Astrocyte (in vitro differentiated cells and primary cell): Measurements from ENCODE around the gene B3GNT9. TPM values are rescaled to one million over a fixed set of nuclear protein-coding genes. Genes with fewer than 3 reads are reported as not detected.

Source experiments
- DNase-seq: peaks from one replicate; pipeline ENCODE4 v3.0.0-alpha.2; 2010; ENCODE audit warnings: low read depth
- FAIRE-seq: peaks from 2 replicates; lab custom pipeline; 2011; peaks lifted over from hg19 to GRCh38; lab: Jason Lieb, UNC
- H2AFZ ChIP-seq: 2 replicates; pipeline ENCODE4 v1.6.0; 2012; ENCODE audit warnings: low read depth, low read length, inconsistent platforms
- H3K27ac ChIP-seq: 2 replicates; pipeline ENCODE4 v1.5.1; 2011; ENCODE audit warnings: low read depth, low read length, inconsistent platforms
- H3K27me3 ChIP-seq: 2 replicates; pipeline ENCODE4 v1.6.0; 2011; ENCODE audit warnings: low read length, inconsistent platforms; ENCODE audit not compliant: insufficient read depth
- H3K36me3 ChIP-seq: 2 replicates; pipeline ENCODE4 v1.5.1; 2011; ENCODE audit warnings: low read length, inconsistent platforms; ENCODE audit not compliant: insufficient read depth
- H3K4me1 ChIP-seq: 2 replicates; pipeline ENCODE4 v1.5.1; 2011; ENCODE audit warnings: low read length, inconsistent platforms; ENCODE audit not compliant: insufficient read depth
- H3K4me2 ChIP-seq: 2 replicates; pipeline ENCODE4 v1.6.0; 2012; ENCODE audit warnings: low read length, inconsistent platforms
- H3K4me3 ChIP-seq: 2 replicates; pipeline ENCODE4 v1.5.1; 2011; ENCODE audit warnings: low read depth, mild to moderate bottlenecking, low read length, inconsistent platforms; ENCODE audit not compliant: insufficient read depth
- H3K79me2 ChIP-seq: 2 replicates; pipeline ENCODE4 v1.6.0; 2012; ENCODE audit warnings: mild to moderate bottlenecking, low read length, inconsistent platforms; ENCODE audit not compliant: insufficient read depth
- H3K9ac ChIP-seq: 2 replicates; pipeline ENCODE4 v1.6.0; 2012; ENCODE audit warnings: mild to moderate bottlenecking, low read length, inconsistent platforms
- H3K9me3 ChIP-seq: 2 replicates; pipeline ENCODE4 v1.5.1; 2012; ENCODE audit warnings: low read depth, mild to moderate bottlenecking, low read length, inconsistent platforms; ENCODE audit not compliant: insufficient read depth
- H4K20me1 ChIP-seq: 2 replicates; pipeline ENCODE4 v1.6.0; 2012; ENCODE audit warnings: low read length, inconsistent platforms; ENCODE audit not compliant: insufficient read depth
- H3K27ac Mint-ChIP-seq: one replicate; pipeline ENCODE4 v1.8.0; 2021; ENCODE audit warnings: mild to moderate bottlenecking, mixed read lengths; ENCODE audit not compliant: unreplicated experiment
- H3K27me3 Mint-ChIP-seq: one replicate; pipeline ENCODE4 v1.8.0; 2021; ENCODE audit warnings: low read depth, mixed read lengths; ENCODE audit not compliant: unreplicated experiment
- H3K36me3 Mint-ChIP-seq: one replicate; pipeline ENCODE4 v1.8.0; 2021; ENCODE audit warnings: low read depth, mixed read lengths; ENCODE audit not compliant: unreplicated experiment
- H3K4me1 Mint-ChIP-seq: one replicate; pipeline ENCODE4 v1.8.0; 2021; ENCODE audit warnings: low read depth, mixed read lengths; ENCODE audit not compliant: unreplicated experiment
- H3K4me3 Mint-ChIP-seq: one replicate; pipeline ENCODE4 v1.8.0; 2021; ENCODE audit warnings: mild to moderate bottlenecking, moderate library complexity, mixed read lengths; ENCODE audit not compliant: unreplicated experiment
- H3K9me3 Mint-ChIP-seq: one replicate; pipeline ENCODE4 v1.8.0; 2021; ENCODE audit warnings: mild to moderate bottlenecking, mixed read lengths; ENCODE audit not compliant: unreplicated experiment
- CTCF ChIP-seq: IDR thresholded peaks from 2 replicates; pipeline ENCODE4 v1.5.1; 2011; ENCODE audit warnings: low read depth, mild to moderate bottlenecking, inconsistent platforms, low read length, moderate library complexity; ENCODE audit not compliant: insufficient read depth
- EZH2 ChIP-seq: IDR thresholded peaks from 2 replicates; pipeline ENCODE4 v1.6.1; 2012; ENCODE audit warnings: mild to moderate bottlenecking, low read length, inconsistent platforms; ENCODE audit not compliant: insufficient read depth
- total RNA-seq: library from RNA; stranded (reverse); gene quantifications from 2 replicates; pipeline ENCODE4 v1.2.1, GENCODE V29; 2021

The B3GNT9 gene
- total RNA-seq, 1 donor from 2014 or later: 7.6 TPM

- FAIRE-seq (no peak), DNase-seq (no peak)
- Histone ChIP-seq H3K27me3 (no peaks in the 10 kb centered on the region), H3K9me3 (no peaks in the 10 kb centered on the region), H3K9ac (peak overlapping the region; percentile 29), H3K4me1 (peaks cover 31% of the 10 kb centered on the region), H3K4me2 (peak overlapping the region; percentile 86), H3K36me3 (no peaks in the 10 kb centered on the region), H4K20me1 (peaks cover 40% of the 10 kb centered on the region), H3K4me3 (peak overlapping the region; percentile 59), H3K27ac (no peak overlapping the region), H3K79me2 (no peaks in the 10 kb centered on the region), H2AFZ (peak overlapping the region; percentile 27)
- Mint-ChIP-seq H3K36me3 (peaks cover 20% of the 10 kb centered on the region), H3K4me3 (no peak overlapping the region), H3K9me3 (peaks cover 2% of the 10 kb centered on the region), H3K4me1 (peaks cover 21% of the 10 kb centered on the region), H3K27me3 (peaks cover 28% of the 10 kb centered on the region), H3K27ac (no peak overlapping the region)
- TF ChIP-seq CTCF (no peak), EZH2 (no peak)
Measured at GRCh38 chr16:67174706-67175231, 24.0 kb upstream of the B3GNT9 start.

GRCh38 chr16:67173808-67174705 is 23.3 kb upstream of the B3GNT9 start:
- H3K4me1 ChIP-seq: peaks cover 31% of the 10 kb centered on the region
- H3K4me3 ChIP-seq: peak overlapping the region; percentile 59
- H2AFZ ChIP-seq: peak overlapping the region; percentile 78
- Mint-ChIP-seq H3K27ac (peak overlapping the region; percentile 21), H3K4me1 (peaks cover 25% of the 10 kb centered on the region), H3K36me3 (peaks cover 20% of the 10 kb centered on the region), H3K27me3 (peaks cover 28% of the 10 kb centered on the region), H3K4me3 (peak overlapping the region; percentile 78), H3K9me3 (peaks cover 2% of the 10 kb centered on the region)
- no peak for FAIRE-seq
- H4K20me1 ChIP-seq: peaks cover 34% of the 10 kb centered on the region
- no peaks in the 10 kb centered on the region for H3K36me3 ChIP-seq
- peak overlapping the region; percentile 86 for H3K4me2 ChIP-seq
- H3K27ac ChIP-seq: no peak overlapping the region
- H3K9me3 ChIP-seq: no peaks in the 10 kb centered on the region
- H3K27me3 ChIP-seq: peaks cover 2% of the 10 kb centered on the region
- no peaks in the 10 kb centered on the region for H3K79me2 ChIP-seq
- peak overlapping the region; percentile 29 for H3K9ac ChIP-seq
- peak; percentile 78 for DNase-seq
- no peak for TF ChIP-seq CTCF
- no peak for TF ChIP-seq EZH2
